ENCODE data around the gene SETBP1. TPM values are rescaled to one million over a fixed set of nuclear protein-coding genes. Genes with fewer than 3 reads are reported as not detected.

Gene SETBP1
- total and polyA plus RNA-seq, 5 experiments from 2014 or later, result 0.16 to 1.6 (median 1.6) TPM; not detected in 2

- no peaks in the 10 kb centered on the region for H3K9me3 Mint-ChIP-seq
- no peaks in the 10 kb centered on the region for H3K36me3 Mint-ChIP-seq
- peaks cover 0 to 7% (median 0%) of the 10 kb centered on the region in 5 donors for H3K27me3 Mint-ChIP-seq
Measured at GRCh38 chr18:44742718-44743311, 62.1 kb downstream of the SETBP1 start.

GRCh38 chr18:44743631-44744030 is 62.9 kb downstream of the SETBP1 start:
- ATAC-seq (no peak), DNase-seq (no peak)
- POLR2A ChIA-PET, result no interaction called here
- no peak overlapping the region for H3K27ac Mint-ChIP-seq
- peaks cover 0 to 7% (median 0%) of the 10 kb centered on the region in 5 donors for H3K27me3 Mint-ChIP-seq
- H3K4me3 Mint-ChIP-seq, result no peak overlapping the region
- no peaks in the 10 kb centered on the region for H3K9me3 Mint-ChIP-seq
- H3K4me1 Mint-ChIP-seq, result peaks cover 0 to 10% (median under 1%) of the 10 kb centered on the region in 4 donors
- H3K36me3 Mint-ChIP-seq, result no peaks in the 10 kb centered on the region

More at GRCh38 chr18:44742718-44743311, 62.1 kb downstream of the SETBP1 start:
- DNase-seq (no peak), ATAC-seq (no peak)
- Mint-ChIP-seq H3K27ac (no peak overlapping the region), H3K4me3 (no peak overlapping the region), H3K4me1 (peaks cover 0 to 10% (median under 1%) of the 10 kb centered on the region in 4 donors)
- POLR2A ChIA-PET, result no interaction called here

GRCh38 chr18:44744161-44745121 is 63.8 kb downstream of the SETBP1 start:
- ATAC-seq, result no peak
- Mint-ChIP-seq H3K4me3 (no peak overlapping the region), H3K36me3 (no peaks in the 10 kb centered on the region), H3K27ac (no peak overlapping the region), H3K27me3 (peaks cover 0 to 7% (median 0%) of the 10 kb centered on the region in 5 donors), H3K9me3 (no peaks in the 10 kb centered on the region), H3K4me1 (peaks cover 0 to 10% (median under 1%) of the 10 kb centered on the region in 4 donors)
- POLR2A ChIA-PET, result no interaction called here
- no peak for DNase-seq

- no peaks in the 10 kb centered on the region for H3K9me3 Mint-ChIP-seq
- H3K36me3 Mint-ChIP-seq, result no peaks in the 10 kb centered on the region
- H3K4me3 Mint-ChIP-seq, result no peak overlapping the region
- H3K4me1 Mint-ChIP-seq, result peaks cover 0 to 25% (median under 1%) of the 10 kb centered on the region in 4 donors
- no peak for DNase-seq
- H3K27me3 Mint-ChIP-seq, result peaks cover 0 to 7% (median 1%) of the 10 kb centered on the region in 5 donors
- ATAC-seq, result no peak
- H3K27ac Mint-ChIP-seq, result no peak overlapping the region
- POLR2A ChIA-PET, result no interaction called here
Measured at GRCh38 chr18:44747157-44747556, 66.5 kb downstream of the SETBP1 start.

GRCh38 chr18:44748582-44748981 is 67.9 kb downstream of the SETBP1 start:
- ATAC-seq, result no peak
- Mint-ChIP-seq H3K27me3 (peaks cover 0 to 7% (median 0%) of the 10 kb centered on the region in 5 donors), H3K9me3 (no peaks in the 10 kb centered on the region)

GRCh38 chr18:44750774-44751173 is 70.1 kb downstream of the SETBP1 start:
- Mint-ChIP-seq H3K4me3 (no peak overlapping the region), H3K27ac (no peak overlapping the region), H3K36me3 (no peaks in the 10 kb centered on the region), H3K27me3 (peaks cover 0 to 5% (median 0%) of the 10 kb centered on the region in 5 donors), H3K4me1 (peaks cover 0 to 21% (median under 1%) of the 10 kb centered on the region in 4 donors), H3K9me3 (no peaks in the 10 kb centered on the region)
- ATAC-seq (no peak), DNase-seq (no peak)
- POLR2A ChIA-PET, result no interaction called here

More at GRCh38 chr18:44748582-44748981, 67.9 kb downstream of the SETBP1 start:
- no peaks in the 10 kb centered on the region for H3K36me3 Mint-ChIP-seq
- no peak overlapping the region for H3K27ac Mint-ChIP-seq
- POLR2A ChIA-PET, result no interaction called here
- H3K4me3 Mint-ChIP-seq, result no peak overlapping the region
- DNase-seq, result no peak
- H3K4me1 Mint-ChIP-seq, result peaks cover 0 to 20% (median under 1%) of the 10 kb centered on the region in 4 donors

- ATAC-seq, result no peak
- H3K4me1 Mint-ChIP-seq, result peaks cover 0 to 48% (median 10%) of the 10 kb centered on the region in 4 donors
- no peaks in the 10 kb centered on the region for H3K36me3 Mint-ChIP-seq
- POLR2A ChIA-PET, result no interaction called here
- H3K27ac Mint-ChIP-seq, result no peak overlapping the region
- peaks cover 0 to 1% (median 0%) of the 10 kb centered on the region in 5 donors for H3K27me3 Mint-ChIP-seq
- no peak for DNase-seq
- no peak overlapping the region for H3K4me3 Mint-ChIP-seq
- H3K9me3 Mint-ChIP-seq, result no peaks in the 10 kb centered on the region
Measured at GRCh38 chr18:44754567-44754966, 73.9 kb downstream of the SETBP1 start.

- Mint-ChIP-seq H3K4me3 (peak overlapping the region in 9 of 10 donors; percentile 20 to 81 (median 39)), H3K27ac (peak overlapping the region in 7 of 10 donors; percentile 29 to 91 (median 77)), H3K9me3 (no peaks in the 10 kb centered on the region), H3K27me3 (no peaks in the 10 kb centered on the region), H3K36me3 (no peaks in the 10 kb centered on the region), H3K4me1 (peaks cover 0 to 57% (median 18%) of the 10 kb centered on the region in 4 donors)
- ATAC-seq, result peak; percentile 42 to 68
- DNase-seq, result peak in 3 of 10 donors; percentile 8 to 16 (median 13)
- POLR2A ChIA-PET, result interaction anchor here (0.9 kb wide), 1 partner anchor 80 kb away, joined by 3 read pairs; no protein-coding TSS in a partner anchor
Measured at GRCh38 chr18:44758861-44759631, 78.4 kb downstream of the SETBP1 start.

- H3K27me3 Mint-ChIP-seq, result no peaks in the 10 kb centered on the region
- H3K27ac Mint-ChIP-seq, result peak overlapping the region in 6 of 10 donors; percentile 40 to 91 (median 72)
- no peaks in the 10 kb centered on the region for H3K36me3 Mint-ChIP-seq
- ATAC-seq (no peak), DNase-seq (no peak)
- H3K4me3 Mint-ChIP-seq, result peak overlapping the region in 5 of 10 donors; percentile 8 to 66 (median 55)
- peaks cover 0 to 64% (median 18%) of the 10 kb centered on the region in 4 donors for H3K4me1 Mint-ChIP-seq
- no peaks in the 10 kb centered on the region for H3K9me3 Mint-ChIP-seq
- POLR2A ChIA-PET, result interaction anchor here (0.9 kb wide), 1 partner anchor 81 kb away, joined by 3 read pairs; no protein-coding TSS in a partner anchor
Measured at GRCh38 chr18:44759925-44760342, 79.2 kb downstream of the SETBP1 start.

GRCh38 chr18:44761812-44762211 is 81.1 kb downstream of the SETBP1 start:
- H3K27ac Mint-ChIP-seq, result peak overlapping the region in 2 of 10 donors; percentile 26 to 27
- no peaks in the 10 kb centered on the region for H3K9me3 Mint-ChIP-seq
- POLR2A ChIA-PET, result no interaction called here
- ATAC-seq (no peak), DNase-seq (no peak)
- H3K4me3 Mint-ChIP-seq, result no peak overlapping the region
- no peaks in the 10 kb centered on the region for H3K27me3 Mint-ChIP-seq
- no peaks in the 10 kb centered on the region for H3K36me3 Mint-ChIP-seq
- H3K4me1 Mint-ChIP-seq, result peaks cover 0 to 67% (median 18%) of the 10 kb centered on the region in 4 donors

- Mint-ChIP-seq H3K4me3 (no peak overlapping the region), H3K27me3 (no peaks in the 10 kb centered on the region), H3K27ac (no peak overlapping the region), H3K4me1 (peaks cover 0 to 58% (median 18%) of the 10 kb centered on the region in 4 donors), H3K36me3 (no peaks in the 10 kb centered on the region), H3K9me3 (no peaks in the 10 kb centered on the region)
- POLR2A ChIA-PET, result no interaction called here
- ATAC-seq, result no peak
- DNase-seq, result no peak
Measured at GRCh38 chr18:44763327-44763726, 82.6 kb downstream of the SETBP1 start.

- Mint-ChIP-seq H3K36me3 (no peaks in the 10 kb centered on the region), H3K27me3 (no peaks in the 10 kb centered on the region), H3K4me3 (no peak overlapping the region), H3K4me1 (peaks cover 0 to 54% (median 5%) of the 10 kb centered on the region in 4 donors), H3K27ac (no peak overlapping the region), H3K9me3 (no peaks in the 10 kb centered on the region)
- POLR2A ChIA-PET, result no interaction called here
- ATAC-seq (no peak), DNase-seq (no peak)
Measured at GRCh38 chr18:44764863-44765262, 84.2 kb downstream of the SETBP1 start.
